Immature natural killer cell (primary cell): ENCODE results near the gene SLC38A8. TPM values are rescaled to one million over a fixed set of nuclear protein-coding genes. Genes with fewer than 3 reads are reported as not detected.

Experiments used
- DNase-seq, 3 donors: peaks; one replicate each; pipeline ENCODE4 v3.0.0; 2022; ENCODE audit warnings: mixed read lengths in 1 of 3
- H3K27ac Mint-ChIP-seq, 6 donors: one replicate each; pipeline ENCODE4 v1.8.0; 2020; ENCODE audit warnings: mixed read lengths in 6 of 6, mild to moderate bottlenecking in 5 of 6, inconsistent platforms in 4 of 6, moderate library complexity in 3 of 6
- H3K27me3 Mint-ChIP-seq, 3 donors: one replicate each; pipeline ENCODE4 v1.8.0; 2020 to 2021; ENCODE audit warnings: low read depth in 3 of 3, mild to moderate bottlenecking in 3 of 3, mixed read lengths in 3 of 3, moderate library complexity in 3 of 3, inconsistent platforms in 1 of 3
- H3K36me3 Mint-ChIP-seq, 3 donors: one replicate each; pipeline ENCODE4 v1.8.0; 2020; ENCODE audit warnings: mixed read lengths in 3 of 3, inconsistent platforms in 2 of 3, mild to moderate bottlenecking in 2 of 3
- H3K4me1 Mint-ChIP-seq, 2 donors: one replicate each; pipeline ENCODE4 v1.8.0; 2020; ENCODE audit warnings: inconsistent platforms in 2 of 2, mild to moderate bottlenecking in 2 of 2, mixed read lengths in 2 of 2, moderate library complexity in 1 of 2
- H3K4me3 Mint-ChIP-seq, 5 donors: one replicate each; pipeline ENCODE4 v1.8.0; 2020; ENCODE audit warnings: mild to moderate bottlenecking in 5 of 5, mixed read lengths in 5 of 5, inconsistent platforms in 3 of 5, moderate library complexity in 3 of 5
- H3K9me3 Mint-ChIP-seq, 6 donors: one replicate each; pipeline ENCODE4 v1.8.0; 2020; ENCODE audit warnings: mild to moderate bottlenecking in 6 of 6, mixed read lengths in 6 of 6, inconsistent platforms in 4 of 6, moderate library complexity in 3 of 6
- polyA plus RNA-seq, 3 donors: library from polyadenylated mRNA; unstranded; fragments of 300-500 nt; fragmentation: Illumina TruSeq; gene quantifications; one replicate each; pipeline ENCODE4 v1.2.3, GENCODE V29; 2021

The SLC38A8 gene
- polyA plus RNA-seq, 3 donors from 2014 or later, result not detected

DNA sequence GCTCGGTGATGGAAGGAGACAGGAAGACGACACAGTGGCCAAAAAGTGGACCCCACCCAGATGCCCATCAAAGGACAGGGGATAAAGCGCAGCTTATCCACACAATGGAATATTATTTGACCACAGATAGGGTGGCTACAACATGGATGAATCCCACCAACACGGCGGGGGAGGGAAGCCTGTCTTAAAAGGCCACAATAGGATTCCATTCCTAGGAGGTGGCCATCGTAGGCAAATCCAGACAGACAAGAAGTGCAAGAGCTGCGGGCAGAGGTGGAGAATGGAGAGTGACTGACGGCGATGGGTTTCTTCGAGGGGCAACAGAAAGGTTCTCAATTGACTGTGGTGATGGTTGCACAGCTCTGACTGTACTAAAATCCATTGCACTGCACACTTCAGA is 16.0 kb downstream of the SLC38A8 start:
- peaks cover 2 to 7% (median 4%) of the 10 kb centered on the region in 3 donors for H3K27me3 Mint-ChIP-seq
- H3K4me1 Mint-ChIP-seq, result peaks cover 3 to 8% of the 10 kb centered on the region in 2 donors
- H3K9me3 Mint-ChIP-seq, result peaks cover 0 to 2% (median 0%) of the 10 kb centered on the region in 6 donors
- DNase-seq, result no peak
- no peak overlapping the region for H3K27ac Mint-ChIP-seq
- H3K36me3 Mint-ChIP-seq, result no peaks in the 10 kb centered on the region
- H3K4me3 Mint-ChIP-seq, result no peak overlapping the region

GRCh38 chr16:84024854-84025253 is 17.7 kb downstream of the SLC38A8 start:
- no peak for DNase-seq
- H3K4me3 Mint-ChIP-seq, result no peak overlapping the region
- peaks cover 3 to 8% of the 10 kb centered on the region in 2 donors for H3K4me1 Mint-ChIP-seq
- no peaks in the 10 kb centered on the region for H3K36me3 Mint-ChIP-seq
- H3K27ac Mint-ChIP-seq, result no peak overlapping the region
- H3K9me3 Mint-ChIP-seq, result peaks cover 0 to 7% (median 0%) of the 10 kb centered on the region in 6 donors
- H3K27me3 Mint-ChIP-seq, result peaks cover 2 to 4% (median 2%) of the 10 kb centered on the region in 3 donors

GRCh38 chr16:84022644-84023043 is 20.0 kb downstream of the SLC38A8 start:
- no peaks in the 10 kb centered on the region for H3K4me1 Mint-ChIP-seq
- no peak overlapping the region for H3K4me3 Mint-ChIP-seq
- peaks cover 0 to 7% (median 0%) of the 10 kb centered on the region in 6 donors for H3K9me3 Mint-ChIP-seq
- peaks cover 1 to 2% (median 2%) of the 10 kb centered on the region in 3 donors for H3K27me3 Mint-ChIP-seq
- DNase-seq, result no peak
- no peak overlapping the region for H3K27ac Mint-ChIP-seq
- no peaks in the 10 kb centered on the region for H3K36me3 Mint-ChIP-seq

DNA sequence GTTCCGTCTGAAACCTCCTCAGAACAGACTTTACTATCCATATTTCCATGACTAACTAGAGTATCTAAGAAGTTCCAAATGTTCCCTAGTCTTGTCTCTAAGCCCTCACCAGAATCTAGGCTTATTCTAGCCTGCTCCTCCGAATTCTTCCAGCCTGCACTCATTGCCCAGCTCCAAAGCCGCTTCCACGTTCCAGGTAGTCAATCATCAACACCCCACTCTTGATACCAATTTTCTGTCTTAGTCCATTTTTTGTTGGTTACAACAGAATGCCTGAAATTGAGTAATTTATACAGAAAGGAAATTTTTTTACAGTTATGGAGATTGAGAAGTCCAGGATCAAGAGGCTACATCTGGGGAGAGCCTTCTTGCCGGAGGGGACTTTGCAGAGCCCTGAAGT is 21.1 kb downstream of the SLC38A8 start:
- Mint-ChIP-seq H3K9me3 (peaks cover 0 to 7% (median 0%) of the 10 kb centered on the region in 6 donors), H3K36me3 (no peaks in the 10 kb centered on the region), H3K27ac (no peak overlapping the region), H3K27me3 (peaks cover 2% of the 10 kb centered on the region in 3 donors), H3K4me3 (no peak overlapping the region), H3K4me1 (no peaks in the 10 kb centered on the region)
- DNase-seq, result no peak

DNA sequence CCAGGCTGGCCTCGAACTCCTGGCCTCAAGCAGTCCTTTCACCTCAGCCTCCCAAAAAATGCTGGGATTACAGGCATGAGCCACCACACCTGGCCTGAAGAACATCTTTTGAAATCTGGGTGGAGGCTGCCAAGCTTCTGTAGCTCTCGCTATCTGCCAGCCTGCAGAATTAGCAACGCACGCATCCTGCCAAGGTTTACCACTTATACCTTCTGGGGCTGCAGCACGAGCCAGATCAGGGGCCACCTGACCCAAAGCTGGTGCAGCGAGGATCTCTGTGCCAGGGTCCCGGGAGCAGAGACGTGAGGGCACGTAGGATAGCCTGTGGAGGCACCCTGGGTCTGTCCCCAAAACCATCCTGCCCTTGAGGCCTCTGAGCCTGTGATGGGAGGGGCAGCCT is 22.2 kb downstream of the SLC38A8 start:
- H3K27me3 Mint-ChIP-seq, result peaks cover 0 to 2% (median 2%) of the 10 kb centered on the region in 3 donors
- H3K4me1 Mint-ChIP-seq, result no peaks in the 10 kb centered on the region
- H3K9me3 Mint-ChIP-seq, result peaks cover 0 to 7% (median 0%) of the 10 kb centered on the region in 6 donors
- no peak for DNase-seq
- no peaks in the 10 kb centered on the region for H3K36me3 Mint-ChIP-seq
- no peak overlapping the region for H3K4me3 Mint-ChIP-seq
- no peak overlapping the region for H3K27ac Mint-ChIP-seq

- no peak overlapping the region for H3K27ac Mint-ChIP-seq
Observed at GRCh38 chr16:84018710-84019109, 23.9 kb downstream of the SLC38A8 start.

DNA sequence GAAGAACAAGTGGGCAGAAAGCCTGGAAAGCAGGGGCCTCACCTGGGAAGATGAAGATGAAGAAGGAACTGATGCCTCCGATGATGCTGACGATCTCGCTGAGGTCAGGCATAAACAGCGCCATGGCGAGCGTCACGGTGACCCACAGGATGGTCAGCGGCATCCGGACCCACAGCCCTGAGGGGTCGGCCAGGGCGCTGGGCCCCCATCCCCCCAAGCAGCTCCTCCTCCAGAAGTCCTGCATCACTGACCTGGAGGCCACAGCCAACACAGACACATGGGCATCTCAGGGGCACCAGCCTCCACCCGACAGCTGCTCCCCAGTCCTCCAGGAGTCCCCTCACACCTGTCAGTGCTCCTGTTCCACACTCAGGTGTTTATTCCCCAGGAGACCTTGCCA is 26.1 kb downstream of the SLC38A8 start:
- Mint-ChIP-seq H3K27ac (no peak overlapping the region), H3K27me3 (peaks cover 0 to 2% (median 0%) of the 10 kb centered on the region in 3 donors), H3K4me1 (peaks cover 9 to 10% of the 10 kb centered on the region in 2 donors), H3K36me3 (no peaks in the 10 kb centered on the region), H3K4me3 (no peak overlapping the region), H3K9me3 (peaks cover 0 to 4% (median 0%) of the 10 kb centered on the region in 6 donors)
- no peak for DNase-seq

More at GRCh38 chr16:84018710-84019109, 23.9 kb downstream of the SLC38A8 start:
- Mint-ChIP-seq H3K36me3 (no peaks in the 10 kb centered on the region), H3K4me3 (no peak overlapping the region), H3K4me1 (peaks cover 9 to 10% of the 10 kb centered on the region in 2 donors), H3K9me3 (peaks cover 0 to 7% (median 0%) of the 10 kb centered on the region in 6 donors), H3K27me3 (peaks cover 0 to 2% (median 2%) of the 10 kb centered on the region in 3 donors)
- no peak for DNase-seq

GRCh38 chr16:84015399-84015798 is 27.2 kb downstream of the SLC38A8 start:
- no peak overlapping the region for H3K4me3 Mint-ChIP-seq
- peaks cover 9 to 10% of the 10 kb centered on the region in 2 donors for H3K4me1 Mint-ChIP-seq
- no peaks in the 10 kb centered on the region for H3K36me3 Mint-ChIP-seq
- H3K27me3 Mint-ChIP-seq, result peaks cover 0 to 2% (median 0%) of the 10 kb centered on the region in 3 donors
- no peak overlapping the region for H3K27ac Mint-ChIP-seq
- DNase-seq, result no peak
- peaks cover 0 to 2% (median 0%) of the 10 kb centered on the region in 6 donors for H3K9me3 Mint-ChIP-seq

GRCh38 chr16:84014570-84015327 is 27.8 kb downstream of the SLC38A8 start:
- DNase-seq, result no peak
- Mint-ChIP-seq H3K36me3 (no peaks in the 10 kb centered on the region), H3K27me3 (peaks cover 0 to 2% (median 0%) of the 10 kb centered on the region in 3 donors), H3K4me3 (no peak overlapping the region), H3K27ac (no peak overlapping the region), H3K9me3 (peaks cover 0 to 2% (median 0%) of the 10 kb centered on the region in 6 donors), H3K4me1 (peaks cover 9 to 10% of the 10 kb centered on the region in 2 donors)

DNA sequence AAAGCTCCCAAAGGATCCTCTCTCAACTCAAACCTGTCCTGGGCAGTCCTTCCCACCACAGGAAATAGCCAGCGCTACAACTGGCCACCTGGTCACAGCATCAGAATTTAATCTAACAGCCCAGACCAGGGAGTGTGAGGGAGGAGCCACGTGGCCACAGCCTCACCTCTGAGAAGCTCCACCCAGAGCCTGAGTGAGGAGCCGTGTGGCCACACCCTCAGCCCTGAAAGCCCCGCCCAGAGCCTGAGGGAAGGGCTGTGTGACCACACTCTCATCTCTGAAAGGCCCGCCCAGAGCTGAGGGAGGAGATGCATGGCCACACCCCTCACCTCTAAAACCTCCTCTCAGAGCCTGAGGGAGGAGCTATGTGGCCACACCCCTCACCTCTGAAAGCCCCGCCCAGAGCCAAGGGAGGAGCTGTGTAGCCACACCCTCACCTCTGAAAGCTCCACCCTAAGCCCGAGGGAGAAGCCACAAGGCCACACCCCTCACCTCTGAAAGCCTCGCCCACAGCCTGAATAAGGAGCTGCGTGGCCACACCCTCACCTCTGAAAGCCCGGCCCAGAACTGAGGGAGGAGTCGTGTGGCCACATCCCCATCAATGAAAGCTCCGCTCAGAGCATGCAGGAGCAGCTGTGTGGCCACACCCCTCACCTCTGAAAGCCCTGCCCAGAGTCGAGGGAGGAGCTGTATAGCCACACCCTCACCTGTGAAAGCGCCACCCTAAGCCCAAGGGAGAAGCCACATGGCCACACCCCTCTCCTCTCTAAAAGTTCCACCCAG is 28.6 kb downstream of the SLC38A8 start:
- no peaks in the 10 kb centered on the region for H3K9me3 Mint-ChIP-seq
- no peak overlapping the region for H3K4me3 Mint-ChIP-seq
- peak; percentile 21 to 28 (median 25) for DNase-seq
- peaks cover 0 to 2% (median 0%) of the 10 kb centered on the region in 3 donors for H3K27me3 Mint-ChIP-seq
- no peaks in the 10 kb centered on the region for H3K36me3 Mint-ChIP-seq
- no peak overlapping the region for H3K27ac Mint-ChIP-seq
- H3K4me1 Mint-ChIP-seq, result peaks cover 9 to 10% of the 10 kb centered on the region in 2 donors

DNA sequence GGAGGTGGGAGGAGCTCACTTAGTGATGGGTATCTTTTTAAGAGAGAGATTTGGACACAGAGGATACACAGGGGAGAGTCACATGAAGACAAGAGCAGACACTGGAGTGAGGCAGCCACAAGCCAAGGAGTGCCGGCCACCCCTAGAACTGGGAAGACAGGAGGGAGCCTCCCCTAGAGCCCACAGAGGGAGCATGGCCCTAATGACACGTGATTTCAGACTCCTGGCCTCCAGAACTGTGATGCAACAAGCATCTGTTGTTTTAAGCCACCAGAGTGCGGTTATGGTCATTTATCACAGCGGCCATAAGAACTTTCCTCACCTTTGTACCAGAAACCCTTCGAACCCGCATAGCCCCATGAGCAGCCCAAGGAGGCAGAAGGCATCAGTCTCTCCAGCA is 33.3 kb downstream of the SLC38A8 start:
- H3K27ac Mint-ChIP-seq, result no peak overlapping the region
- H3K4me3 Mint-ChIP-seq, result no peak overlapping the region
- no peaks in the 10 kb centered on the region for H3K9me3 Mint-ChIP-seq
- H3K36me3 Mint-ChIP-seq, result no peaks in the 10 kb centered on the region
- DNase-seq, result no peak
- H3K27me3 Mint-ChIP-seq, result peaks cover 0 to 3% (median 0%) of the 10 kb centered on the region in 3 donors
- peaks cover 1 to 3% of the 10 kb centered on the region in 2 donors for H3K4me1 Mint-ChIP-seq

DNA sequence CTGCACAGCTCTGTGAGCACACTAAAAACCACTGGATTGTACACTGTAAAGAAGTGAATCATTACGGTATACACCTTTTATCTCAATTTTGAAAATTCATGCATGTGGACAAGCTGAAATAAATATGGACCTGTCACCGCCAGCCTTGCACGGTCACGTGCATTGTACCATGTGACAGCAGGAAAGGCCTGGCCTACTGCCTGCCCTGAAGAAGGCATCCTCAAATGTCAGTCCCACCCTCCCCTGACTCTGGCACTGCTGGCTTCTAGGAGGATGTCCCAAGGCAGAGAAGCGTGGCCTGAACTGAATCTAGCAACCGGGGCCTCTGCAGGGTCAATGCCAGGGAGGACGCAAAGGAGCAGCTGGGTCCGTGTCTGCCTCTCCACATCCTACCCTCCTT is 34.6 kb downstream of the SLC38A8 start:
- Mint-ChIP-seq H3K4me1 (no peaks in the 10 kb centered on the region), H3K27ac (no peak overlapping the region), H3K4me3 (no peak overlapping the region), H3K9me3 (no peaks in the 10 kb centered on the region), H3K36me3 (no peaks in the 10 kb centered on the region), H3K27me3 (peaks cover 0 to 3% (median 0%) of the 10 kb centered on the region in 3 donors)
- DNase-seq, result no peak

GRCh38 chr16:84007520-84007919 is 35.1 kb downstream of the SLC38A8 start:
- H3K36me3 Mint-ChIP-seq, result no peaks in the 10 kb centered on the region
- H3K27ac Mint-ChIP-seq, result no peak overlapping the region
- DNase-seq, result no peak
- H3K27me3 Mint-ChIP-seq, result peaks cover 0 to 3% (median 2%) of the 10 kb centered on the region in 3 donors
- H3K4me3 Mint-ChIP-seq, result no peak overlapping the region
- H3K9me3 Mint-ChIP-seq, result no peaks in the 10 kb centered on the region
- H3K4me1 Mint-ChIP-seq, result no peaks in the 10 kb centered on the region

GRCh38 chr16:84005391-84005790 is 37.2 kb downstream of the SLC38A8 start:
- H3K9me3 Mint-ChIP-seq, result no peaks in the 10 kb centered on the region
- H3K4me3 Mint-ChIP-seq, result no peak overlapping the region
- no peak for DNase-seq
- peaks cover 0 to 3% (median 2%) of the 10 kb centered on the region in 3 donors for H3K27me3 Mint-ChIP-seq
- H3K4me1 Mint-ChIP-seq, result no peaks in the 10 kb centered on the region
- no peak overlapping the region for H3K27ac Mint-ChIP-seq
- no peaks in the 10 kb centered on the region for H3K36me3 Mint-ChIP-seq
